WERI-Rb-1 (cell line): Measurements from ENCODE around the gene DNAI2.

Source experiments
- DNase-seq: peaks from one replicate; pipeline ENCODE4 v3.0.0-alpha.2; 2020
- H3K27ac ChIP-seq: fragments of 250-450 bp; sonication (Bioruptor Pico); 2 replicates; pipeline ENCODE4 v1.5.1; 2020; ENCODE audit warnings: mild to moderate bottlenecking, moderate library complexity
- H3K27me3 ChIP-seq: fragments of 250-450 bp; sonication (Bioruptor Pico); 2 replicates; pipeline ENCODE4 v1.5.1; 2021; ENCODE audit warnings: mild to moderate bottlenecking, low read depth, moderate library complexity; ENCODE audit not compliant: insufficient read depth, severe bottlenecking
- H3K36me3 ChIP-seq: fragments of 250-450 bp; sonication (Bioruptor Pico); 2 replicates; pipeline ENCODE4 v1.5.1; 2020; ENCODE audit warnings: mild to moderate bottlenecking, moderate library complexity
- H3K4me3 ChIP-seq: 2 replicates; pipeline ENCODE4 v1.5.1; 2011; ENCODE audit warnings: low read depth, mild to moderate bottlenecking, control low read depth, low read length
- H3K9me3 ChIP-seq: fragments of 250-450 bp; sonication (Bioruptor Pico); 2 replicates; pipeline ENCODE4 v1.5.1; 2021; ENCODE audit warnings: mild to moderate bottlenecking, moderate library complexity; ENCODE audit not compliant: severe bottlenecking
- CTCF ChIP-seq: IDR thresholded peaks from 2 replicates; pipeline ENCODE4 v1.5.1; 2011; ENCODE audit warnings: low read depth, mild to moderate bottlenecking, control low read depth, inconsistent platforms, low read length

DNAI2 gene

DNA sequence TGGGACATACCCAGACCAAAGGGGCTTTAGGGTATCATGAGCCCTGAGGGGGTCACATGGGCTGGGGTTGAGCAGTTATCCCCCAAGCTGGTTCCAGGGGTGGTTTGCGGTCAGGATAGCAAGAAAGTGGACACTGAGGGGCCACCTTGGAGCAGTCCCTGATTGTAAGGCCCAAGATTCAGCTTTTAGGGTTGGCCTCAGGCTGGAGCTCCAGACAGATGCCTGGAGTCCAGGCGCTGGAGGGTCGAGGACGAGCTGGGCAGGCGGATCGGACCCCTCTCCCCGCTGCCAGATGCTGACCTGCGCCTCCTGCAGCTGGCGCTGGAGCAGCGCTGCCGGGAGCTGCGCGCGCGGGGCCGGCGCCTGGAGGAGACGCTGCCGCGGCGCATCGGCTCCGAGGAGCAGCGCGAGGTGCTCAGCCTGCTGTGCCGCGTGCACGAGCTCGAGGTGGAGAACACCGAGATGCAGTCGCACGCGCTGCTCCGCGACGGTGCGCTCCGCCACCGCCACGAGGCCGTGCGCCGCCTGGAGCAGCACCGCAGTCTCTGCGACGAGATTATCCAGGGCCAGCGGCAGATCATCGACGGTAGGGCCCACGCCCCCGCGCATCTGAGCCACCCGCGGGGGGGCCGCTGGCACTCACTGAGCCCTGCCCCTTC is 77.6 kb downstream of the DNAI2 start:
- H3K36me3 ChIP-seq: no peaks in the 10 kb centered on the region
- no peaks in the 10 kb centered on the region for H3K9me3 ChIP-seq
- H3K27me3 ChIP-seq: no peaks in the 10 kb centered on the region
- DNase-seq: no peak
- no peak for TF ChIP-seq CTCF
- peak overlapping the region; percentile 92; the same call in 1 of the 2 replicates for H3K27ac ChIP-seq
- H3K4me3 ChIP-seq: no peak overlapping the region

GRCh38 chr17:74353446-74354060 is 79.5 kb downstream of the DNAI2 start:
- Histone ChIP-seq H3K36me3 (no peaks in the 10 kb centered on the region), H3K27ac (peak overlapping the region; percentile 92), H3K4me3 (peak overlapping the region; percentile 27), H3K9me3 (no peaks in the 10 kb centered on the region), H3K27me3 (no peaks in the 10 kb centered on the region)
- no peak for TF ChIP-seq CTCF
- peak; percentile 93 for DNase-seq

- peak overlapping the region; percentile 27 for H3K4me3 ChIP-seq
- peak; percentile 100 for TF ChIP-seq CTCF
- no peaks in the 10 kb centered on the region for H3K27me3 ChIP-seq
- no peaks in the 10 kb centered on the region for H3K9me3 ChIP-seq
- peak; percentile 97 for DNase-seq
- peak overlapping the region; percentile 92 for H3K27ac ChIP-seq
- no peaks in the 10 kb centered on the region for H3K36me3 ChIP-seq
These were observed 80.1 kb downstream of the DNAI2 start for GRCh38 chr17:74354123-74354522.

DNA sequence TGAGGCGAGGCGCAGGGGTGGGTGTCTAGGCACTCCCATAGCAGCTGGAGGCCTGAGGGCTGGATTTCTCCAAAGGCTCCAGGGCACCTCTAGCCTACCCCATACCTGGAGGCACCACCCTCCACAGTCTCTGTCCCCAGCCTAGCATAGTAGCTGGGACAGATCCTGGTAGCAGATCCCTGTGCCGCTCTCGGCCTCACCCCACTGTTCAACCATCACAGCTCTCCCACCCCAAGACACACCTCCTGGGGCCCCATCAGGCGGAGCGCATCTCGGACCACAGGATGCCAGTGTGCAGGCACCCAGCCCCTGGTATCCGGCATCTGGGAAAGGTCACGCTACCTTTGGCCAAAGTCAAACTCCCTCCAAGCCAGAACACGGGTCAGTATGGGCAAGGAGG is 80.5 kb downstream of the DNAI2 start:
- H3K4me3 ChIP-seq: peak overlapping the region; percentile 16
- no peaks in the 10 kb centered on the region for H3K36me3 ChIP-seq
- H3K27ac ChIP-seq: peak overlapping the region; percentile 92
- no peaks in the 10 kb centered on the region for H3K27me3 ChIP-seq
- TF ChIP-seq CTCF: no peak
- DNase-seq: no peak
- H3K9me3 ChIP-seq: no peaks in the 10 kb centered on the region

DNA sequence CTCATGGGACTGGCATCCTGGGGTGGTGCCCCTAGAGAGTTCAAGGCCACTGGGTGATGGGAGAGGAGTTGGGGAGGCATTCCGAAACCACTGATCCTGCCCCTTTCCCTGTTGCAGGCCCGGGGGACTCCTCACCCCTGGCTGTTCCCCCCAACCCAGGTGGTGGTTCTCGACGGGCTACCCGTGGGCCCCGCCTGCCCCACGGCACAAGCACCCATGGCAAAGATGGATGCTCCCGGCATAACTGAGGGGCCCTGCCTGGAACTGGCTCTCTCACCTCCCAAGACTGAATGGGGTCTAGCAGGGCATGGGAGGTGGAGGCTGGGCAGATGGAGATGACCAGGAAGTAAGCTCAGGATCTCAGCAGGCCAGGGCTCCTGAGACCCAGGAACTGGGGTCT is 81.0 kb downstream of the DNAI2 start:
- H3K27me3 ChIP-seq: no peaks in the 10 kb centered on the region
- H3K36me3 ChIP-seq: no peaks in the 10 kb centered on the region
- no peaks in the 10 kb centered on the region for H3K9me3 ChIP-seq
- peak overlapping the region; percentile 92 for H3K27ac ChIP-seq
- no peak overlapping the region for H3K4me3 ChIP-seq
- no peak for TF ChIP-seq CTCF
- no peak for DNase-seq
